ENCODE measurements around the gene PEX14.

DNA sequence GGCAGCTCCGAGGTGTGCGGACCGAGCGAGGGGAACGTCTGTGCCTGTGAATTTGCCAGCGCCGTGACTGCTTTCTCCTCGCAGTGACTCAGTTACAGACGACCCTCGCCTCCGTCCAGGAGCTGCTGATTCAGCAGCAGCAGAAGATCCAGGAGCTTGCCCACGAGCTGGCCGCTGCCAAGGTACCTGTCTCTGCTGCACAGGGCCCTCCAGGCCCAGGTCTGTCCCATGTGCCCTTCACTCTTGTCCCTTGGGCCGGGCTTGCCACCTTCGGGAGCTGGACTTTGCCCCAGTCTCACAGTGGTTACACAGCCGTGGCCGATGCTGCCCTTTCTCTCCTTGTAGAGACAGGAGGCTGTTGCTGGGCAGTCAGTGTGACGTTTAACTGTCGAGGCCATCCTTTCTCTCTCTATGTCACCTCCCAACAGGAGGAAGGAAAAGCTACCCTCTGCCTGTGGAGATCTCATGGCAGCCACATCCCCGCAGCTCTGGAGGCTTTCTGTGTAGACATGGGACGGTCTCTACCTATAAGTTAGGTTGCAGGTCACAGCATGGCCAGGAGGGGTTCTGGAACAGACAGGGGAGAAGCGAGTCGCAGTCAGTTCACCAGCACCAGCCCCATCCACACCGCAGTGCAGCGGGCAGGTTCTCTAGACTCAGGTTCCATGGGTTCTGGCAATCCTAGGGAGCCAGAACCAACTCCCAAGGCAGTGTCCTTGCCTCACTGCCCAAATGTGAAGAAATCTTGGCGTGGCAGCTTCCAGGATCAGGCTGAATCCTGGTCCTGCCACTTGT, 149.7 kb downstream of the PEX14 start:
- TF ChIP-seq EZH2 (IDR thresholded peaks at IDR 0.05; ENCODE audit: low read length) (no peak), CTCF (optimal IDR thresholded peaks at IDR 0.05 in 1 of 3, IDR thresholded peaks at IDR 0.05 in 1 of 3, conservative IDR thresholded peaks at IDR 0.05 in 1 of 3; ENCODE audit: extremely low read depth in 1 of 3, insufficient read depth in 2 of 3, low read length in 3 of 3) (no peak)

Data from keratinocyte (primary cell).